HepG2 (cell line): ENCODE results near the gene USP5. TPM values are rescaled to one million over a fixed set of nuclear protein-coding genes. Genes with fewer than 3 reads are reported as not detected.
A peak's percentile ranks its signal among the peaks of the same experiment; 100 is the strongest.

Experiments
- BCL3 ChIP-seq: sonication (generic); formaldehyde crosslinking; IDR thresholded peaks from 2 replicates; pipeline ENCODE4 v1.5.1; 2020; ENCODE audit warnings: mild to moderate bottlenecking, missing genetic modification reagents, moderate library complexity
- DNMT1 ChIP-seq: sonication (generic); formaldehyde crosslinking; IDR thresholded peaks from 2 replicates; pipeline ENCODE4 v1.5.1; 2020; ENCODE audit warnings: mild to moderate bottlenecking, missing genetic modification reagents
- ELF3 ChIP-seq: IDR thresholded peaks from 2 replicates; pipeline ENCODE4 v1.6.1; 2016; ENCODE audit warnings: missing genetic modification reagents, missing compliant biosample characterization
- IKZF1 ChIP-seq: fragments of 450-650 bp; IDR thresholded peaks from 2 replicates; pipeline ENCODE4 v1.7.1; 2016
- JARID2 ChIP-seq: sonication (generic); formaldehyde crosslinking; IDR thresholded peaks from 2 replicates; pipeline ENCODE4 v1.8.1; 2023; ENCODE audit warnings: missing genetic modification reagents, inconsistent platforms; ENCODE audit not compliant: insufficient replicate concordance
- KAT2B ChIP-seq: fragments of 150-350 bp; IDR thresholded peaks from 2 replicates; pipeline ENCODE4 v1.6.1; 2014; ENCODE audit warnings: low read depth, low read length, borderline replicate concordance
- KLF12 ChIP-seq: sonication (generic); formaldehyde crosslinking; IDR thresholded peaks from 2 replicates; pipeline ENCODE4 v1.4.0; 2020; ENCODE audit warnings: missing genetic modification reagents, borderline replicate concordance
- MAFF ChIP-seq: IDR thresholded peaks from 2 replicates; pipeline ENCODE4 v1.6.1; 2011; ENCODE audit warnings: low read depth, low read length, improper control_type of control experiment
- PAWR ChIP-seq: sonication (generic); formaldehyde crosslinking; IDR thresholded peaks from 2 replicates; pipeline ENCODE4 v1.4.0; 2020; ENCODE audit warnings: missing genetic modification reagents, mild to moderate bottlenecking, borderline replicate concordance
- RBM22 ChIP-seq: fragments of 200-400 bp; formaldehyde crosslinking; optimal IDR thresholded peaks from 2 replicates; pipeline ENCODE3; 2017; ENCODE audit warnings: mild to moderate bottlenecking, low read length, moderate library complexity
- SMAD9 ChIP-seq: sonication (generic); formaldehyde crosslinking; IDR thresholded peaks from 2 replicates; pipeline ENCODE4 v1.5.1; 2020; ENCODE audit warnings: mild to moderate bottlenecking, missing genetic modification reagents
- SOX13 ChIP-seq, 3 experiments: fragments of 450-650 bp in 1 of 3; sonication (generic) in 1 of 3; formaldehyde crosslinking in 1 of 3; IDR thresholded peaks in 2 of 3; conservative IDR thresholded peaks in 1 of 3; 2 replicates each; pipeline versions ENCODE4 v1.5.0 to v1.6.1; 2016 to 2020; ENCODE audit warnings: antibody characterized with exemption in 1 of 3, mild to moderate bottlenecking in 1 of 3, missing compliant biosample characterization in 1 of 3, missing genetic modification reagents in 1 of 3, moderate library complexity in 1 of 3
- ZNF234 ChIP-seq: sonication (generic); formaldehyde crosslinking; conservative IDR thresholded peaks from 2 replicates; pipeline ENCODE4 v1.5.1; 2020; ENCODE audit warnings: mild to moderate bottlenecking, missing genetic modification reagents
- ZNF275 ChIP-seq: sonication (generic); formaldehyde crosslinking; IDR thresholded peaks from 2 replicates; pipeline ENCODE4 v1.8.0; 2022; ENCODE audit warnings: missing genetic modification reagents, mild to moderate bottlenecking, inconsistent platforms, borderline replicate concordance
- ZNF276 ChIP-seq: sonication (generic); formaldehyde crosslinking; IDR thresholded peaks from 2 replicates; pipeline ENCODE4 v1.4.0; 2020; ENCODE audit warnings: mild to moderate bottlenecking, low read depth, missing genetic modification reagents
- ZNF441 ChIP-seq: sonication (generic); formaldehyde crosslinking; IDR thresholded peaks from 2 replicates; pipeline ENCODE4 v1.7.0; 2021; ENCODE audit warnings: missing genetic modification reagents, borderline replicate concordance
- ZNF510 ChIP-seq: sonication (generic); formaldehyde crosslinking; IDR thresholded peaks from 2 replicates; pipeline ENCODE4 v1.4.0; 2020; ENCODE audit warnings: low read depth, mild to moderate bottlenecking, missing genetic modification reagents
- ZNF512B ChIP-seq: sonication (generic); formaldehyde crosslinking; IDR thresholded peaks from 2 replicates; pipeline ENCODE4 v1.5.1; 2020; ENCODE audit warnings: missing genetic modification reagents, mild to moderate bottlenecking, borderline replicate concordance
- ZNF550 ChIP-seq: sonication (generic); formaldehyde crosslinking; IDR thresholded peaks from 2 replicates; pipeline ENCODE4 v1.4.0; 2020; ENCODE audit warnings: mild to moderate bottlenecking, missing genetic modification reagents, borderline replicate concordance
- ZNF607 ChIP-seq: sonication (generic); formaldehyde crosslinking; IDR thresholded peaks from 2 replicates; pipeline ENCODE4 v1.5.1; 2020; ENCODE audit warnings: missing genetic modification reagents, mild to moderate bottlenecking, borderline replicate concordance
- ZNF724P ChIP-seq: sonication (generic); formaldehyde crosslinking; IDR thresholded peaks from 2 replicates; pipeline ENCODE4 v1.8.0; 2022; ENCODE audit warnings: missing genetic modification reagents, borderline replicate concordance
- ZNF749 ChIP-seq: sonication (generic); formaldehyde crosslinking; IDR thresholded peaks from 2 replicates; pipeline ENCODE4 v1.8.0; 2022; ENCODE audit warnings: mild to moderate bottlenecking, missing genetic modification reagents, moderate library complexity, borderline replicate concordance
- polyA plus RNA-seq, 8 experiments: library from polyadenylated mRNA; depleted of rRNA in 3 of 8; stranded (reverse) in 7 of 8; unstranded in 1 of 8; fragments of >200 nt; fragmentation: Illumina TruSeq in 4 of 8; extraction: Trizol in 4 of 8; gene quantifications; 2 replicates each; pipeline versions ENCODE4 v1.2.1 to v1.2.3, GENCODE V29; 2011 to 2016; ENCODE audit warnings: low read depth in 4 of 8, missing spikeins in 1 of 8, mixed read lengths in 1 of 8; ENCODE audit not compliant: insufficient read depth in 1 of 8
- total RNA-seq, 5 experiments: library from RNA; depleted of rRNA; stranded (reverse); fragments of >200 nt; fragmentation: Illumina TruSeq; extraction: Trizol; gene quantifications; 2 replicates each; pipeline ENCODE4 v1.2.3, GENCODE V29; 2016; ENCODE audit warnings: low read depth in 1 of 5

USP5 gene
- total and polyA plus RNA-seq, 2 of the 13 experiments (the other 11 are each of a cell fraction or from before 2014, with no cell fraction given): 39.6 to 56.0 TPM

- TF ChIP-seq JARID2 (CRISPR knock-in tag) (no peak), ZNF550 (CRISPR knock-in tag) (no peak), SOX13 (IDR thresholded peaks at IDR 0.05) (no peak), SOX13 (CRISPR knock-in tag; conservative IDR thresholded peaks at IDR 0.05 in 1 of 2, IDR thresholded peaks at IDR 0.05 in 1 of 2) (no peak), RBM22 (no peak), ZNF276 (no peak), ZNF510 (CRISPR knock-in tag) (no peak), KLF12 (CRISPR knock-in tag) (no peak), DNMT1 (peak; percentile 39; the same call in 1 of the 2 replicates), MAFF (no peak), ZNF607 (CRISPR knock-in tag) (no peak), BCL3 (CRISPR knock-in tag) (no peak), ZNF275 (CRISPR knock-in tag) (no peak), IKZF1 (no peak), SMAD9 (no peak), ELF3 (CRISPR knock-in tag) (no peak), ZNF234 (CRISPR knock-in tag) (no peak), ZNF749 (CRISPR knock-in tag) (no peak), ZNF512B (CRISPR knock-in tag) (peak; percentile 41; the same call in 1 of the 2 replicates), KAT2B (no peak), ZNF441 (CRISPR knock-in tag) (no peak), PAWR (no peak), ZNF724P (CRISPR knock-in tag) (no peak)
These were observed 26.4 kb upstream of the USP5 start (continued) for GRCh38 chr12:6825398-6826124.
